Measurements from ENCODE around the gene DYRK1B. TPM values are rescaled to one million over a fixed set of nuclear protein-coding genes. Genes with fewer than 3 reads are reported as not detected.
A peak's percentile ranks its signal among the peaks of the same experiment; 100 is the strongest.

DYRK1B gene
- total and polyA plus RNA-seq, 11 donors, result 12.8 to 49.1 (median 24.9) TPM

DNA sequence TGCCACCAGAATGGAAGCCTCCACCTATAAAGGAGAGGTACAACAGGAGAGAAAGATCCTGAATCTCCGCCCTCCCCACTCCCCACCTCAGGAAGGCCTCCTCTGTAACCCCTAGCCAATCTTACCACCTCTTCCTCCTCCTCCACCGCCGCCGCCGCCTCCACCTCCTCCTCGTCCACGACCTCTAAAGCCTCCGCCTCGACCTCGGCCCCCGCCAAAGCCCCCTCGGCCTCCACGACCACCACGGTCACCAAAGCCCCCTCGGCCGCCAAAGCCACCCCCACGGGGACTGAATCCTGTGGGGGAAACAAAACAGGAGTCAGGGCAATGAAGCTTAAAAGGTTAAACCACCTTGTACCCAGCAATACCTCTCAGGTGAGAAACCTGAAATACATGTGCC is 6.5 kb upstream of the DYRK1B start:
- TF ChIP-seq, protein P1, sequence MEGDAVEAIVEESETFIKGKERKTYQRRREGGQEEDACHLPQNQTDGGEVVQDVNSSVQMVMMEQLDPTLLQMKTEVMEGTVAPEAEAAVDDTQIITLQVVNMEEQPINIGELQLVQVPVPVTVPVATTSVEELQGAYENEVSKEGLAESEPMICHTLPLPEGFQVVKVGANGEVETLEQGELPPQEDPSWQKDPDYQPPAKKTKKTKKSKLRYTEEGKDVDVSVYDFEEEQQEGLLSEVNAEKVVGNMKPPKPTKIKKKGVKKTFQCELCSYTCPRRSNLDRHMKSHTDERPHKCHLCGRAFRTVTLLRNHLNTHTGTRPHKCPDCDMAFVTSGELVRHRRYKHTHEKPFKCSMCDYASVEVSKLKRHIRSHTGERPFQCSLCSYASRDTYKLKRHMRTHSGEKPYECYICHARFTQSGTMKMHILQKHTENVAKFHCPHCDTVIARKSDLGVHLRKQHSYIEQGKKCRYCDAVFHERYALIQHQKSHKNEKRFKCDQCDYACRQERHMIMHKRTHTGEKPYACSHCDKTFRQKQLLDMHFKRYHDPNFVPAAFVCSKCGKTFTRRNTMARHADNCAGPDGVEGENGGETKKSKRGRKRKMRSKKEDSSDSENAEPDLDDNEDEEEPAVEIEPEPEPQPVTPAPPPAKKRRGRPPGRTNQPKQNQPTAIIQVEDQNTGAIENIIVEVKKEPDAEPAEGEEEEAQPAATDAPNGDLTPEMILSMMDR (IDR thresholded peaks at IDR 0.05), result no peak
- TF ChIP-seq POLR2A (IDR thresholded peaks at IDR 0.05), result no peak
- ATAC-seq, result no peak
- no peak overlapping the region for H3K4me3 ChIP-seq
- H3K27ac ChIP-seq, result no peak overlapping the region
- peaks cover 0 to 49% (median 46%) of the 10 kb centered on the region in 9 donors for H3K36me3 ChIP-seq
- 90 to 93% (median 93%) methylated on average over 17 of the region's 17 CpGs for WGBS, 4 donors
- peaks cover 0 to 37% (median 22%) of the 10 kb centered on the region in 12 donors for H3K4me1 ChIP-seq
- intact Hi-C loops (cut with DNase I), result loop anchor here in 5 of 10 donors (10.0 kb wide), 3 partner anchors 134 to 296 kb away; partner anchors contain the start of genes EID2 (in 2 of the 5) and PSMC4 (in 1 of the 5)
- H3K27me3 ChIP-seq, result no peaks in the 10 kb centered on the region
- no peaks in the 10 kb centered on the region for H3K9me3 ChIP-seq
- DNase-seq, result peak in 1 of 5 donors; percentile 59

DNA sequence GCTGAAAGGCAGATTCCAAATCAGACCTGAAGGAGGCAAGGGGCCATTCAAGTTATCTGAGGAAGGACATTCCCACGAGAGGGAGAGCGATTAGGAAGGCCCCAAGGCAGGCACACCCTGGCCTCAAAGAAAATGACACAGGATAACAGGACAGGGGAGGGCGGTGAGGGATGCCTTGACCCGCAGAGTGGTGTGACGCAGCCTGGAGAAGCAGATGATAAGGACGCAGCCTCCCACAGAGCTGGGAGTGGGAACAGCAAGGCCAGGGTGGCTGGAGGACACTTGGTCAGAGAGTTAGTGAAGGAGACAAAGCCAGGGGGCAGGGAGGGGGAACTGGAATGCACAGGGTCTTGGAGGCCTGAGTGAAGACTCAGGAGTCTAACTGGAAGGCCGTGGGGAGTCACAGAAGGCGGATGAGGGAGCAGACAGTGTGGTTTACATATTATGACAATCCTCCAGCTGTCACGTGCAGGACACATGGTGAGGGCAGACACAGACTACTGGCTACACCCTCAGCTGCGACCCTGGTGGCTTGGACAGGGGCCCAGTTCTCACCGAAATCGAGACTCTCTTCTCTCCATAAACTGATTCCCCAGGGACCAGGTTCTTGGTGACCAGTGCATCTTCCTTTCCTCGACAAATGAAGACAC is 5.8 kb upstream of the DYRK1B start:
- Histone ChIP-seq H3K4me1 (peaks cover 0 to 30% (median 16%) of the 10 kb centered on the region in 12 donors), H3K27me3 (no peaks in the 10 kb centered on the region), H3K36me3 (peaks cover 0 to 55% (median 53%) of the 10 kb centered on the region in 9 donors), H3K27ac (no peak overlapping the region), H3K4me3 (no peak overlapping the region), H3K9me3 (no peaks in the 10 kb centered on the region)
- no peak for DNase-seq
- no peak for ATAC-seq
- intact Hi-C loops (cut with DNase I), result loop anchor here in 5 of 10 donors (10.0 kb wide), 3 partner anchors 135 to 295 kb away; partner anchors contain the start of genes EID2 (in 2 of the 5) and PSMC4 (in 1 of the 5)
- 66 to 76% (median 72%) methylated on average over 13 of the region's 13 CpGs for WGBS, 4 donors
- TF ChIP-seq POLR2A (IDR thresholded peaks at IDR 0.05), result no peak
- TF ChIP-seq, protein P1 (IDR thresholded peaks at IDR 0.05), result no peak

DNA sequence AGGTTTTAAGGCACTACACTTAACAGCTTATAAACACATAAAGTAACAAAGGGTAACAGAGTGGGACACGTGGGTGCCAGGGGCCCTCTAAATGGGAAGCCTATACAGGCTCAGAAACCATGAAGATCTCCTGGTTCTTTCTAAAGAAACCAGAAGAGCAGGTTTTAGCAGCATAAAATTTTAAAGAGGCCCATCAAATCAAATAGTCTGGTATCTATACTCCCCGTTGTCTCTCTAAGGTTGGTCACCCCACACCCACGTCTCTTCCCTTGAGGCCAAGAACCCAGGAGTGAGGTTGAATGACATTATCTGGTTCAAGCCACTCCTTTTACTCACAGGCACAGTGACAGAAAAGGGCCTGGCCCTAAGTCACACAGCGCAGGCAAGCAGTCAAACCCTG is 4.6 kb upstream of the DYRK1B start:
- H3K4me3 ChIP-seq, result no peak overlapping the region
- intact Hi-C loops (cut with DNase I), result no loop called here
- 85 to 93% (median 92%) methylated on average over 4 of the region's 4 CpGs for WGBS, 4 donors
- H3K4me1 ChIP-seq, result peaks cover 0 to 23% (median 16%) of the 10 kb centered on the region in 12 donors
- TF ChIP-seq, protein P1 (IDR thresholded peaks at IDR 0.05), result no peak
- no peak for TF ChIP-seq POLR2A (IDR thresholded peaks at IDR 0.05)
- peaks cover 0 to 61% (median 53%) of the 10 kb centered on the region in 9 donors for H3K36me3 ChIP-seq
- DNase-seq, result no peak
- no peaks in the 10 kb centered on the region for H3K9me3 ChIP-seq
- H3K27me3 ChIP-seq, result no peaks in the 10 kb centered on the region
- no peak overlapping the region for H3K27ac ChIP-seq
- no peak for ATAC-seq

DNA sequence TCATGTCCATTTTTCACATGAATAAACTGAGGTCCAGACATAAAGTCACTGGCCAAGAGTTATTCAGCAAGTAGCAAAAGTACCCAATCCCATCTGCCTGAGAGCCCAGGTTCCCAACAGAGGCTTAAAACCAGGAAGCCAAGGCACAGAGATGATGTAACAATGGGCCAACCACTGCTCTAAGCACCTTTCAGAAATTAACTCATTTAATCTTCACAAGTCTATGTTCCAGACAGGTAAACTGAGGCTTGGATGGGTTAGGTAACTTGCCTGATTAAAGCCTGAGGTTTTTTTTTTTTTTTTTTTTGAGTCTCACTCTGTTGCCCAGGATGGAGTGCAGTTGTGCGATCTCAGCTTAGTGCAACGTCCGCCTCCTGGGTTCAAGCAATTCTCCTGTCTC is 4.0 kb upstream of the DYRK1B start:
- Histone ChIP-seq H3K4me1 (peaks cover 0 to 22% (median 13%) of the 10 kb centered on the region in 12 donors), H3K9me3 (no peaks in the 10 kb centered on the region), H3K27ac (no peak overlapping the region), H3K27me3 (no peaks in the 10 kb centered on the region), H3K36me3 (peaks cover 0 to 61% (median 53%) of the 10 kb centered on the region in 9 donors), H3K4me3 (no peak overlapping the region)
- intact Hi-C loops (cut with DNase I), result no loop called here
- ATAC-seq (no peak), DNase-seq (no peak)
- 91 to 99% (median 95%) methylated on average over 3 of the region's 3 CpGs for WGBS, 4 donors
- TF ChIP-seq, protein P1 (IDR thresholded peaks at IDR 0.05), result no peak
- no peak for TF ChIP-seq POLR2A (IDR thresholded peaks at IDR 0.05)

Measured in heart left ventricle (tissue), 16 donors.